ENCODE measurements around the gene PTPRN2. TPM values are rescaled to one million over a fixed set of nuclear protein-coding genes. Genes with fewer than 3 reads are reported as not detected.

Gene PTPRN2
- polyA plus RNA-seq, 1 donor: 1.7 TPM

GRCh38 chr7:158576050-158576762 is 11.4 kb downstream of the PTPRN2 start:
- no peak for DNase-seq (ENCODE audit: low read depth)

GRCh38 chr7:158574308-158575036 is 13.2 kb downstream of the PTPRN2 start:
- DNase-seq (ENCODE audit: low read depth): no peak

GRCh38 chr7:158573310-158573709 is 14.3 kb downstream of the PTPRN2 start:
- DNase-seq (ENCODE audit: low read depth): no peak

GRCh38 chr7:158572000-158572828 is 15.4 kb downstream of the PTPRN2 start:
- no peak for DNase-seq (ENCODE audit: low read depth)

DNA sequence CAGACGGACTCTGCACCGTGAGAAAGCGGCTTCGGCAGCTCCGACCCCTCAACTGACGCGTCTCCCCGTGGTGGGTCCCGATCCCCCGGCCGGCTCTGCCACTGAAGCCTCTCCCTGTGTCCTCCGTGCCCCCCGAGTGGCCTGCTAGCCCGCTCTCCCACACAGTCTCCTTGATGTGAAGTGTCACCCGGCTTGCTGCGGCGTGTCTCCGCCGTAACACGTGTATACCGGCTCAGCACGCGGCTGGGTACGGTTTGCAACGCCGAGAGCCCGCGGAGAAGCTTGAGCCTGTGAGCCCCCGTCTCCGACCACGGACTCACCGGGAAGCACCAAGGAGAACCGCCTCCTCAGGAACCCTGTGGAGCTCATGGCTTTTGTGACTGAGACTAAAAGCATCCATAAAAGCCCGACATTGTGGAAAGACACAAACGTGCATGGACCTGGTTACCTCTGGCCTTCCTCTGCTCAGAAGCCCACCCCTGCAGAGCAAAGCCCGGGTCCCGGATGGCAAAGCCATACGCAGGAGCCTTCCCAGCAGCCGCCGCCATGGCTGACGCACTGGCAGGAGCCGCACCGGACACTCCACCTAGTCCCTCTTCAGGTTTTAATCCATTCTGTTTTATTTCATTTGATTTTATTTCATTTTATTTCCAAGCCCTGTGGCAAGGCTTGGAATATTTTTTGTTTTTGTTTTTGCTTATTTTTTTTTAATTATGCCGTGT is 17.0 kb downstream of the PTPRN2 start:
- no peak for DNase-seq (ENCODE audit: low read depth)

DNA sequence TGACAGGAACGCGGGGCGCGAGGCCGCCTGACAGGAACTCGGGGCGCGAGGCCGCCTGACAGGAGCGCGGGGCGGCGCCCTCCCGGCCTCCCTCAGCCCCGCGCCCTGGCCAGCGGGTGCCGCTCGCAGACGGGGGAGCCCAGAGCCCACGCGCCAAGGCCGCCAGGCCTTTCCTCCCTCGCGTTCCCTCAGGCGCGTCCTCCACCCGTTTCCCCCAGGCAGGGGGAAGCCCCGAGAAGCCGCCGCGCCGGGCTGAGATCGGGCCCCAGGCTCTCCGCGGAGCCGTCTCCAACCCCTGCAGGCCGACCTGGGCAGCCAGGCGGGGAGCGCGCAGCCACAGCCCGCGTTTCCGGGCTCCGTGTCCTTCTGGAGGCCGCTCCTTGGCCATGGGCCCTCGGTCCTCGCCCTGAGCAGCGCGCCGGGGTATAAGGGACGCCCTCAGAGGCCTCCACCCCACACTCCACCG is 17.7 kb downstream of the PTPRN2 start:
- DNase-seq (ENCODE audit: low read depth): no peak

DNA sequence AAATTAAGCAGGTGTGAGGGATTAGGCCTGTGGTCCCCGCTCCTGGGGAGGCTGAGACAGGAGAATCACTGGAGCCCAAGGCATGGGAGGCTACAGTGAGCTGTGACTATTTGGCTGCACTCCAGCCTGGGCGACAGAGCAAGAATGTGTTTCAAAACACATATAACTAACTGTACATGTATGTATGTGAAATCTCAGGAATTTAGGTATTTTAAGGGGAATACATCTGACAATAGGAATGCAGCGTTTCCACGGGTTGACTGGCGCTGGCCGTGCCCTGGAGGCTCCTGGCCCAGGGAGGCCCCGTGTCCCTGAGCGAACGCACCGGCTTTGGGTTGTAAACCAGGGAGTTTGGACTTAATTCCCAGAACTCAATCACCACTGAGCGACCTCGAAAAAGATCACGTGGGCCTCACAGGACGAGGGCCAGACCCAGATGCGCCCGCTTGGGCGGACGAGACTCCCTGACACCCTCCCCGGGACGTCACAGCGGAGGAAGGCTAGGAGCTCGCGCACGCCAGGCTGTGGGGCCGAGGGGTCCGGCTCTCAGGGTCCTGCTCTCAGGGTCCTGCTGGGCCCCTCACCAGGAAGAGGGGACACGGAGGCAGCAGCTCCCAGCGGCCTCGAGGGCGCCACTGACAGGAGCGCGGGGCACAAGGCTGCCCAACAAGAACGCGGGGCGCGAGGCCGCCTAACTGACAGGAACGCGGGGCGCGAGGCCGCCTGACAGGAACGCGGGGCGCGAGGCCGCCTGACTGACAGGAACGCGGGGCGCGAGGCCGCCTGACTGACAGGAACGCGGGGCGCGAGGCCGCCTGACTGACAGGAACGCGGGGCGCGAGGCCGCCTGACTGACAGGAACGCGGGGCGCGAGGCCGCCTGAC is 18.4 kb downstream of the PTPRN2 start:
- no peak for DNase-seq (ENCODE audit: low read depth)

DNA sequence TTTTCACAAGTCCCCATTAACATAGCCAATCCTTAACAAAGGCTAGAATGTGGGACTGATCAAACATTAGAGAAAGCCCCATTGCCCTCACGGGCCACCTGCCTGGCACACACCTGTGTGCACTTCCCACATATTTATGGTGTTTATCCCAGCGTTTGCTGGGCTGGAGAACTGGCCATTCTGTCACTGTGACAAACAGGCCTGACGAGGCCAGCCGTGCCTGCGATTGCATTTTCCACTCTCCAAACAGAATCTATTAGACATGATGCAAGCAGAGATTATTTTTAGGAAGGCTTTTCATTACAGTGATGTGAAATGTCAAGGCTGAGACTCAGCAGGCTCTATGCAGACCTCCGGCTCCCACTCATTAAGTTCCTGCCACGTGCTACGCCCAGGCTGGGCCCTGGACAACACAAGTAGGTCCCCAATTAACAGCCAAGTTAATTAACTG is 20.4 kb downstream of the PTPRN2 start:
- no peak for DNase-seq (ENCODE audit: low read depth)

DNA sequence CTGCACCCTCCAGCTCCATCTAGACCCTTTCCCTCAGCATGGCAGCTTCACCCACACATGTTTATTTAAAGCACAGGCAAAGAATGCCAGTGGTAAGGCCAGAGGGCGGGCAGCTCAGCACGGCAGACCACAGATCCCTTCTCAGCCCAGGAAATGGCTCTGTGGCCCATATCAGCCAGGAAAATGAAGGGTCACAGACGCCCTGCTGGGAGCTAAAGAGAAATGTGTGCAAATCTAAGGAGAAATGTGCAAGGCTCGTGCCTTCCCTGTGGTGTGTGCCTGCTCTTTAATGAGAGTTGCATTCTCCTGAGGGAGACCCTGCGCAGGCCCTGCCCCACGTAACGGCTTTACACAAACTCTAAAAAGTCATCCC is 23.0 kb downstream of the PTPRN2 start:
- DNase-seq (ENCODE audit: low read depth): no peak

- DNase-seq (ENCODE audit: low read depth): no peak
Measured at GRCh38 chr7:158563911-158564662, 23.5 kb downstream of the PTPRN2 start.

DNA sequence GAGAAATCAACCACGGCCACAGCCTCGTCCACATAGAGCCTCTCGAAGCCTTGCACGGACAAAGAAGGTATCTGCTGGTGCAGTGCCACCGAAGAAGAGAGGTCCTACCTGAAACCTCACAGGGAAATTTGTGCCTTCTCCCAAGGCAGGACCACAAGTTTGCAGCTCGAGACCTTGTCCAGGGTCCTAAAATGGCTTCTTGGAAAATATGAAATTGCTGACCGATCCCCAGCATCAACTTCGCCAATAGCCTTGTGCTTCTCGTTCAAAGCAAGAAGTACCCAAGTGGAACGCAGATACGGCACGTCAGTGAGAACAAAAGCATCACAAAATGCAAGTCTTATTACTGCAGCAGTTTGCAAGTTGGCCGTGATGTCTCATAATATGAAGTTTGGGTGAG is 24.6 kb downstream of the PTPRN2 start:
- DNase-seq (ENCODE audit: low read depth): no peak

DNA sequence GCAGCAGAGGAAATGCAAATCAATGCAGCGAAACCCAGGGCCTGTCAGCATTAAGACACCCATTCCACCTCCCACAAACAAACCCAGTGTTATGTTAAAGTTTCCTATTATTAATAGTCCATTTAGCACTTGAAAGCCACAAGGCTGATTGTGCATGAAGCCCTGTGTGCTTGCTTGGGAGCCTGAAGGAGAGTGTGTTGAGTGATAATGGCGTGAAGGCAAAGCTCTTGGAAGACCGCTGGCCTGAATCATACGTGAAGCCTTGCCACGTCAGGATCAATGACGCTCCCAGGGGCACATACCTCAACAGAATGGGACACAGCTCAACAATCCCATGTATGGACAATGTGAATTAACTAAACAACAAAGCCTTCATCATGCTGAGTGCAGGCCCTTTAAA is 25.1 kb downstream of the PTPRN2 start:
- no peak for DNase-seq (ENCODE audit: low read depth)

DNA sequence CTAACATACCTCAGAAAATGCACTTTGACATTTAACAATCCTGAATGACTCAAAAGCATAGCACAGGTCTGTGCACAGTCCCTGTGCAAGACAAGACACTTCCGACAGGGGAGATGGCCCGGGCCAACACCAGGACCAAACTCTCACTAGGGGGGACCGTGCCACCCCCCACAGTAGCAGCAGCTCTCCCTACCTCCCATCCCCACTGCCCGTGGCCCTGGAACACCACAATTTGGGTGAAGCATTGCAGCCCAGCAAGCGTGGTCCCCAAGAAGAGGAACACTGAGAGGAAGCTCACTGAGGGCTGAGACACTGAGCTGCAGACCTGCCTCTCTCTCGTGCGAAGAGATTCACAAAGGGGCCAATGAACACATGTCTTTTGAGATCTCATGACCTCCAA is 26.0 kb downstream of the PTPRN2 start:
- DNase-seq (ENCODE audit: low read depth): no peak

GRCh38 chr7:158560386-158560785 is 27.2 kb downstream of the PTPRN2 start:
- DNase-seq (ENCODE audit: low read depth): no peak

GRCh38 chr7:158559356-158559755 is 28.3 kb downstream of the PTPRN2 start:
- DNase-seq (ENCODE audit: low read depth): no peak

DNA sequence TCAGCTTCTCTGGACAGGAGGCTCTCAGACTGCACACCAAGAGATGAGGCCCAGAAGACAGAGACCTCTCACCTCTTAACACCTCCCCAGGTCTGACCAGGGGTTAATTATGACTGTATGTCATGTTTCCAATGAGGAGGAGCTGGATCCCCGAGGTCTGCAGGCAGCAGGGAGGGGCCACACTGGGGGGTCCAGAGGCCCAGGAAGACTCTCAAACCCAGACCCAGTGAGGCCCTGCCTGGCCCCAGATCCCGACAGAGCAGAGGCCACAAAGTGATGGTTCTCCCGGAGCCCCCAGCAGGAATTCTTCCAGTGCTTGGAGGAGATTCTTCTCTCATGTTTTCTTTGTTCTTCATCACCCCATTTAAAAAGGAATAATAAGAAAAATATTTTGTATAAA is 28.8 kb downstream of the PTPRN2 start:
- DNase-seq (ENCODE audit: low read depth): no peak

GRCh38 chr7:158557441-158557755 is 30.2 kb downstream of the PTPRN2 start:
- DNase-seq (ENCODE audit: low read depth): no peak

GRCh38 chr7:158556721-158557440 is 30.7 kb downstream of the PTPRN2 start:
- DNase-seq (ENCODE audit: low read depth): no peak

- no peak for DNase-seq (ENCODE audit: low read depth)
Measured at GRCh38 chr7:158555034-158555520, 32.5 kb downstream of the PTPRN2 start.
